HG02840 (cell line): Measurements from ENCODE around the gene OR52B4.
A peak's percentile ranks its signal among the peaks of the same experiment; 100 is the strongest.
"Not testable (repeated sequence)": the region's sequence is repeated elsewhere in the genome, so short reads cannot be mapped to it uniquely, and the experiment has no call there.

Source experiments
- ATAC-seq: cut with Tn5 transposase; IDR thresholded peaks from one replicate; pipeline ENCODE4 v1.9.1; 2021; ENCODE audit warnings: mild to moderate bottlenecking, moderate library complexity, moderate number of reproducible peaks; ENCODE audit not compliant: unreplicated experiment, low FRiP score

OR52B4 gene

GRCh38 chr11:4368286-4368685, at the start of gene OR52B4:
TSS of gene OR52B4 (minus strand) at chr11:4368386. CDS start at chr11:4368295, 91 bp downstream.
- ATAC-seq, result no peak

DNA sequence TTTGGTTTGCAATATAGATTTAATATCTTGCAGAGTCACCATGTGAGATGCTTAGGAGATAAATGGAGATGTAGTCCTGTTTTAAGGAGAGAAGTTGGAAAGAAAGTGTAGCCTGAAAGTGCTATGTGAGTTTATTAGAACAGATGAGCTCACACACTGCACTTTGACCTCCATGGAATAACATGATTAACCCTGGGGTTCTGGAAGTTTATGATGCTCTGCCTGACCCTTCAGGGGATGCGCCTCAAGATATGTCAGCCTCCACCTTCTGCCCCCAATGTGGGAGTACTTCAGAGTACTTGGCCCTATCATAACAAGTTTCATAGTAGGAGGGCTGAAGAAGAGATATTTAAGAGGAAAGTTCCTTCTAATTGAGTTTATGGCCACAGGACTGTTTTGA, 48.6 kb upstream of the OR52B4 start:
- ATAC-seq, result no peak

DNA sequence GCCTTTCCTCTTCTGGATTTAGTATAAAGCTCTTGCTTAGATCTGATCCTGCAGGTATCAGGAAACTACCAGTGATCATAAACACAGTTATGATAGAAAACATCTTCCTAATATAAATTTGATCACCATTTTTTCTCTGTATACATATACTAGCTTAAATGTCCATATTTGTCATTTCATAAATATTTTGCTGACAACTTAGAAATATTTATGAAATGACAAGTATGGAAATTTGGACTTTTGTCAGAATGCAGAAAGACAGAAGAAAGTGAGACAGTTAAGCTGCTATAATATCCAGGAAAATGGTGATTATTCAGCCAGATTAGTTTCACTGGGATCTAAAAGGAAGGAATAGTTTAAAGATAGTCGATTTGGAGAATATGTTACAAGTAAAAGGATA, 48.1 kb upstream of the OR52B4 start:
- no peak for ATAC-seq

DNA sequence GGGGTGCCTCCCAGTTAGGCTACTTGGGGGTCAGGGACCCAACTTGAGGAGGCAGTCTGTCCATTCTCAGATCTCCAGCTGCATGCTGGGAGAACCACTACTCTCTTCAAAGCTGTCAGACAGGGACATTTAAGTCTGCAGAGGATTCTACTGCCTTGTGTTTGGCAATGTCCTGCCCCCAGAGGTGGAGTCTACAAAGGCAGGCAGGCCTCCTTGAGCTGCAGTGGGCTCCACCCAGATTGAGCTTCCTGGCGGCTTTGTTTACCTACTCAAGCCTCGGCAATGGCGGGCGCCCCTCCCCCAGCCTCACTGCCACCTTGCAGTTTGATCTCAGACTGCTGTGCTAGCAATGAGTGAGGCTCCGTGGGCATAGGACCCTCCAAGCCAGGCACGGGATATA, 38.0 kb upstream of the OR52B4 start:
- ATAC-seq, result not testable (repeated sequence)

GRCh38 chr11:4393858-4394223, 25.7 kb upstream of the OR52B4 start:
- ATAC-seq, result peak; percentile 24

DNA sequence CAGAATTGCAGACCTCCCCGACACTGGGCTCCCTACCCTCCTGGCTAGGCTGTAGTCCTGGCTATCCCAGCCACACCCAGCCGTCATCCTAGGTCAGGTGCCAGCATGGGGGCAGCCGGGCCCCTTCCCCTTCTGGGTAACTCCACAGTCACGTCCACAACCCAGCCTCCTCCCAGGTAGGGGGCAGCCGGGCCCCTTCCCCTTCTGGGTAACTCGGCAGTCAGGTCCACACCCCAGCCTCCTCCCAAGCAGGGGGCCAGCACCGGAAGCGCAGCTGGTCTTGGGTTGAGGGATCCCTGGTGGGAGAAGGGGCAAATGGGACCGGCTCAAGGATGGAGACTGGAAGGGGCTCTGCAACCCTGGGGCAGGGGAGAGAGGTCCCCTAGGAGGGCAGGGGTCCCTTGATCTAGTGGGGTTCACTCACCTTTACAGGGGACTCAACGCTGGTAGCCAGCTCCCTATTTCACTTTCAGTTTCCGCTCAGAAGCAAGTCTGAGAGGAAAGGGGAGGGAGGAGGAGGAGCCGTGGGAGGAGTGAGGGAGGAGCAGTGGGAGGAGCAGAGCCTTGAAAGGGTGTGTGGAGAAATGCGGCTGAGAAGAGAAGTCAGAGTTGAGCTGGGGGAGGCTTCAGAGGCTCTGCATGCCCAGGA, 25.1 kb upstream of the OR52B4 start, which contains the start of gene TRIM21:
TRIM21 (minus strand) TSS at position 494 of the 649 bp plus-strand sequence. CDS start 3,293 bp downstream, outside the sequence.
- ATAC-seq, result peak; percentile 99

GRCh38 chr11:4388221-4388620, 20.0 kb upstream of the OR52B4 start:
- ATAC-seq, result no peak

GRCh38 chr11:4385978-4386740, 18.0 kb upstream of the OR52B4 start:
- ATAC-seq, result no peak

DNA sequence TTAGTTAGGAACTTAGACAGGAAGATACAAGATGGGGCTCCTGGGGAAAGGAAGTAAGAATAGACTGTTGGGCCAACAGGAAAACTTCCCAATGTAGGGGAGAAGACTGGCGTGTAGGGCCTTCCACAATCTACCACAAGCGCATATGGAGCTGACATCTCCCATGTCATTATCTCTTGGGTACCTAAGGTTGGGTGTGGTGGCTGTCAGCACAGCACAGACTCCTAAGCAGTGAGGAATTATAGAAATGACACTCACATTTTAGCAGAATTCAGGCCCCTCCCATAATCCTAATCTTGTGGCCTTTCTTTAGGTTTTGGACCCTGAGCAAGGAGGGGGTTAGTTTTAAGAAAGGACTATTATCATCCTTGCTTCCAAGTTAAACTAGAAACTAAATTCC, 13.7 kb upstream of the OR52B4 start:
- ATAC-seq, result no peak

DNA sequence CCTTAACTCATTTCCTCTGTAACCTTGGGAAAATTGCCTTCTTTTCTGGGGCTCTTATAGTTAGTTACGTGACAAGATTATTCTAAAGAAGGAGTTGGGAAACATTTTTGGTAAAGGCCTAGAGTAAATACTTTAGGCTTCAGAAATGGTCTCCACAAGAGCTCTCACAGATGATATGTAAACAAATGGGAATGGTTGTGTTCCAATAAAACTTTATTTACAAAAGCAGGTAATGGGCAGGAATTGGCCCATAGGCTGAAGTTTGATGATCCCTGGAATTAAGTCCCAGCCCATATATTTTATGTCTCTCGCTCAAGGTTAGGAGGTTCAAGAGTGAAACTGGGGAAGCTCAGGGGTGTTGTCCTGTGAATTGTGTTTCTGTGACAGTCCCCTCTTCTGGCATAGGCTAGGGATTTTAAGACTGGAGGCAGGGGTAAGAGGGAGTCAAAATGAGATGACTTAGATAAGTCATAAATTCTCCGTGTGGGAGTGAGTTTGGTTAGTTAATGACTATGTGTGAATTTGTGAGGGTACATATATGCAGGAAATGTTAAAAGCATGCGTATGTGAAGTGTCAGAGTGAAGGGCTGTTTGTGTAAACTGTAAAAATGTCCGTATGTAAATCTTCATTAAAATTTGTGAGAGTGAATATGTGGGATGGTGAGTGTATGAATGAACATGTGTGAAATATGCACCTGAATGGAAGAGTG, 7.4 kb upstream of the OR52B4 start:
- ATAC-seq, result no peak

DNA sequence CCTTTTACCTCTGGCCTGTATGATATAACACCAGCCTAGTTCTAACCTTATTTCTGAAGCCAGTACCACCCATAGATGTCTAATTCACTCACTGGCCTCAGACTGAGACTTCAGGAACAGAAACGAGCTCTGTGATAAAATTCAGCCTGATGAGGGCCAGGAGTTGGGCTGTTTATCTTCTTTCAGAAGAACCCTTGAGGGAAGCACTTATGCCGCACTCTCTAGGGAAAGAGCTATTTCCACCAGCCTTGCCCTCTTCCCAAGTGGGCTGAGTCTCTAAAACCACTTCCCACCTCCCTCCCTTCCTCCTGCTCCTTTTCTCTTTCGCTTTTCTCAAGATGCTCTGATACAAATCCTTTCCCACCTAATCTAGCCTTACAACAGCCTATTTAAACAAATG, 2.0 kb upstream of the OR52B4 start:
- no peak for ATAC-seq

- not testable (repeated sequence) for ATAC-seq
Measured at GRCh38 chr11:4348142-4348541, 20.0 kb downstream of the OR52B4 start.

DNA sequence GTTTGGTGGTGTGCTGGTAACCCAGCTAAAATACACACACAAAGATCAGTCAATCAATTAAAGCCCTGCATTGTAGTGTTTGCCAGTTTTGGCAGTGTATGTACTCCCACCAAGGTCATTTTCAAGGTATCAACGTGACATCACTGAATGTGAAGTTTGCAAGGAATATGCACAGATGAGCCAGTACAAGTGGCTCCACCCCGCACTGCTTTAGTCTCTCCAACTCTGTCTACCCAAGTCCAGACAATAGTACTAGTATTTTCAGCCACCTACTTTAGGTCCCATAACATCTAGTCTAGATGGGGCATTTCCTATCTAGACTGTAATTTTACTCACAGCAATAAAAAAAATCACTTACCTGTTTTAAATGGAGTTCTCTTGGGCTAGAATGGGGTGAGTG, 22.8 kb downstream of the OR52B4 start:
- ATAC-seq, result not testable (repeated sequence)

DNA sequence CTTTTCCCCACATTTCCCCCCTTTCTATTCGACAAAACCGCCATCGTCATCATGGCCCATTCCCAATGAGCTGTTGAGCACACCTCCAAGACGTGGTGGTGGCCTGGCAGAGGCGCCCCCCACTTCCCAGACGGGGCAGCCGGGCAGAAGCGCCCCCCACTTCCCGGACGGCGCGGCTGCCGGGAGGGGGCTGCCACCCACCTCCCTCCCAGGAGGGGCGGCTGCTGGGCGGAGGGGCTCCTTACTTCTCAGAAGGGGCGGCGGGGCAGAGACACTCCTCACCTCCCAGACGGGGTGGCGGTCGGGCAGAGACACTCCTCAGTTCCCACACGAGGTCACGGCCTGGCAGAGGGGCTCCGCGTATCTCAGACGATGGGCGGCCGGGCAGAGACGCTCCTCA, 33.8 kb downstream of the OR52B4 start:
- ATAC-seq, result not testable (repeated sequence)
